RWPE2 (cell line): Measurements from ENCODE around the gene GPR22.

Experiments used
- ATAC-seq: fragments of 200-7000 bp; cut with Tn5 transposase; 3 replicates; pipeline ENCODE4 v1.9.1; 2021; ENCODE audit warnings: low read depth
- DNase-seq: peaks from one replicate; pipeline ENCODE4 v3.0.0-alpha.2; 2020; ENCODE audit warnings: low spot score
- H3K27ac ChIP-seq: fragments of 450-650 bp; 2 replicates; pipeline ENCODE4 v1.5.1; 2017; ENCODE audit warnings: mild to moderate bottlenecking; ENCODE audit not compliant: poor library complexity, severe bottlenecking
- H3K27me3 ChIP-seq: fragments of 250-450 bp; sonication (Bioruptor Pico); 2 replicates; pipeline ENCODE4 v1.5.1; 2021; ENCODE audit warnings: mild to moderate bottlenecking, moderate library complexity; ENCODE audit not compliant: insufficient read depth, poor library complexity, severe bottlenecking
- H3K36me3 ChIP-seq: fragments of 250-450 bp; sonication (Bioruptor Pico); 2 replicates; pipeline ENCODE4 v1.5.1; 2020; ENCODE audit warnings: low read depth, mild to moderate bottlenecking, moderate library complexity
- H3K4me1 ChIP-seq: fragments of 250-450 bp; sonication (Bioruptor Pico); 2 replicates; pipeline ENCODE4 v1.5.1; 2021; ENCODE audit warnings: mild to moderate bottlenecking, moderate library complexity; ENCODE audit not compliant: insufficient read depth, poor library complexity, severe bottlenecking
- H3K4me3 ChIP-seq: fragments of 250-450 bp; sonication (Bioruptor Pico); 2 replicates; pipeline ENCODE4 v1.5.1; 2021; ENCODE audit warnings: mild to moderate bottlenecking, moderate library complexity; ENCODE audit not compliant: severe bottlenecking
- H3K9me3 ChIP-seq: fragments of 250-450 bp; sonication (Bioruptor Pico); 2 replicates; pipeline ENCODE4 v1.5.1; 2021; ENCODE audit warnings: mild to moderate bottlenecking, moderate library complexity; ENCODE audit not compliant: severe bottlenecking
- TF ChIP-seq, protein P1 (sequence below): fragments of 450-650 bp; IDR thresholded peaks from one replicate; pipeline ENCODE4 v1.5.1; 2017; ENCODE audit warnings: mild to moderate bottlenecking, moderate library complexity; ENCODE audit not compliant: poor library complexity, severe bottlenecking

The GPR22 gene

DNA sequence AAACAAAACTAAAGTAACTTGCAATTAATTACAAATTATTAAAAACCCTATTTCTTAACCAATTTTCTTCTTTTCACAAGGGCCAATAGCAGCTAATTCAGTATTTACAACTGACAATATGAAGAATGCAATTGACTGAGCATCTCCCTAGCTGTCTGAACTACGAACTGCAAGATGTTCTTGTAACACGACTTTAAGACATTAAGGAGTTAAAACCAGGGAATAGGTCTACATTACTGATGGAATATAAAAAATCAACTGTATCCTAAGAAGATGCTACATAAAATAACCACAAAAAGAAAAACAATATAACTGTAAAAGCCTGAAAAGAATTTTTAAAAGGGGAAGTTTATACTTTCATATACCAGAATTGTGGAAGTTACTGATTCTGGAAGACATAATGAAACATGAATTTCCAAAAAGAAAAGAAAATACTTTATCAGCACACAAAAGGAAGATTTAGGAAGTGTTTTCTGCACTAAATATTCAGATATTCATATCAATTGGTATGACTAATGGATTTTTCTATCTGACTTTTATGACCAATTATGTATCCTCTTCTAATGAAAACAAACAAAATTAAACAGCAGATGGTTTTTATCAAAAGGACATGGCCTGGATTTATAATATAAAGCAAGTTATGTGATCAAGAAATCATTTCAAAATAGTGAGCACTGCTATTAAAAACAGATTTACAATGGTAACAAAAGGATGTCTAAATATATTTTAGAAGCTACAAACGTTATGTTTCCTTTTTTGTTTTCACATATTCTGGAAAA lies 1.6 kb downstream of the GPR22 start:
- Histone ChIP-seq H3K4me3 (no peak overlapping the region), H3K36me3 (no peaks in the 10 kb centered on the region), H3K4me1 (no peaks in the 10 kb centered on the region), H3K27me3 (no peaks in the 10 kb centered on the region), H3K27ac (no peak overlapping the region), H3K9me3 (no peaks in the 10 kb centered on the region)
- no peak for DNase-seq
- TF ChIP-seq, protein P1, sequence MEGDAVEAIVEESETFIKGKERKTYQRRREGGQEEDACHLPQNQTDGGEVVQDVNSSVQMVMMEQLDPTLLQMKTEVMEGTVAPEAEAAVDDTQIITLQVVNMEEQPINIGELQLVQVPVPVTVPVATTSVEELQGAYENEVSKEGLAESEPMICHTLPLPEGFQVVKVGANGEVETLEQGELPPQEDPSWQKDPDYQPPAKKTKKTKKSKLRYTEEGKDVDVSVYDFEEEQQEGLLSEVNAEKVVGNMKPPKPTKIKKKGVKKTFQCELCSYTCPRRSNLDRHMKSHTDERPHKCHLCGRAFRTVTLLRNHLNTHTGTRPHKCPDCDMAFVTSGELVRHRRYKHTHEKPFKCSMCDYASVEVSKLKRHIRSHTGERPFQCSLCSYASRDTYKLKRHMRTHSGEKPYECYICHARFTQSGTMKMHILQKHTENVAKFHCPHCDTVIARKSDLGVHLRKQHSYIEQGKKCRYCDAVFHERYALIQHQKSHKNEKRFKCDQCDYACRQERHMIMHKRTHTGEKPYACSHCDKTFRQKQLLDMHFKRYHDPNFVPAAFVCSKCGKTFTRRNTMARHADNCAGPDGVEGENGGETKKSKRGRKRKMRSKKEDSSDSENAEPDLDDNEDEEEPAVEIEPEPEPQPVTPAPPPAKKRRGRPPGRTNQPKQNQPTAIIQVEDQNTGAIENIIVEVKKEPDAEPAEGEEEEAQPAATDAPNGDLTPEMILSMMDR = no peak
- no peak for ATAC-seq

DNA sequence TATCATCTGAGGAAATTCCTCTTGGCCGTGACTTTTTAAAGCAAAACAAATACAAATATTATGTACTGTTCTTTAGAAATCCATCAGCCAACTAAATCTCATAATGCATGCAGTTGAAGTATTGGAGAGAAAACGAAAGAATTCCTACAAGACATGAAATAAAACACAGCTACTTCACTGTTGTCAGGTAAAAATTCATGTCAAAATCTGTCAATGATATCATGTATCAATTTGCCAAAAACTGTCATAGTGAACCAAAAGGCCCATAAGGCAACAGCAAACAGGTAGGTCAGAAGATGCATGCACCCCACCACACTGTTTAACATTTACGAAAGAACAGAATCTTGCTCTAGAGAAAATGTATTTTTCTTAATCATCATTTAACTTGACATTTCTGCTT lies 2.3 kb downstream of the GPR22 start:
- no peaks in the 10 kb centered on the region for H3K9me3 ChIP-seq
- no peak overlapping the region for H3K4me3 ChIP-seq
- TF ChIP-seq, protein P1 = no peak

DNA sequence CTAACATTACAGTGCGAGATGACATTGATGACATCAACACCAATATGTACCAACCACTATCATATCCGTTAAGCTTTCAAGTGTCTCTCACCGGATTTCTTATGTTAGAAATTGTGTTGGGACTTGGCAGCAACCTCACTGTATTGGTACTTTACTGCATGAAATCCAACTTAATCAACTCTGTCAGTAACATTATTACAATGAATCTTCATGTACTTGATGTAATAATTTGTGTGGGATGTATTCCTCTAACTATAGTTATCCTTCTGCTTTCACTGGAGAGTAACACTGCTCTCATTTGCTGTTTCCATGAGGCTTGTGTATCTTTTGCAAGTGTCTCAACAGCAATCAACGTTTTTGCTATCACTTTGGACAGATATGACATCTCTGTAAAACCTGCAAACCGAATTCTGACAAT lies 4.3 kb downstream of the GPR22 start:
- Histone ChIP-seq H3K27ac (no peak overlapping the region), H3K4me3 (no peak overlapping the region), H3K36me3 (no peaks in the 10 kb centered on the region; the same call in 1 of the 2 replicates), H3K27me3 (no peaks in the 10 kb centered on the region), H3K4me1 (no peaks in the 10 kb centered on the region), H3K9me3 (no peaks in the 10 kb centered on the region)
- no peak for DNase-seq
- no peak for ATAC-seq
- TF ChIP-seq, protein P1 = no peak

More for the DNA sequence above, 2.3 kb downstream of the GPR22 start:
- Histone ChIP-seq H3K36me3 (no peaks in the 10 kb centered on the region), H3K27ac (no peak overlapping the region), H3K4me1 (no peaks in the 10 kb centered on the region), H3K27me3 (no peaks in the 10 kb centered on the region)
- no peak for DNase-seq
- ATAC-seq = no peak

DNA sequence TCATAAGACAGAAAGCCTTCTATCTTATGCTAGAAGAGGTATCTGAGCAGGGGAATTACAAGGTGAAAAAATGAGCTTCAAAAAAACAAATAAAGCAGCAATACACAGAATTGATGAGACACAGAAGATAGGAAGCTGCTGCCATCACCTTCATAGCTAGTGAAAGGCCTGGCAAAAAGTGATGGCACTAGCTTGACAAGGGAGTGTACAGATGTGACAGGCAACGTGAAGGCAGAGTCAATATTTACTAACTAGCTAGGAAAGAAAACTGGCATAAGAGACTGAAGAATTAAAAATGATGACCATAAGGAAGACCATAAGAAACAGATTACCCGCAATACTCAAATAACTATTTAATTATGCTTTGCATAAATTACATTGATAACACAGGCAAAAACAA lies 9.4 kb downstream of the GPR22 start:
- Histone ChIP-seq H3K9me3 (no peaks in the 10 kb centered on the region), H3K27me3 (no peaks in the 10 kb centered on the region), H3K27ac (no peak overlapping the region), H3K4me1 (no peaks in the 10 kb centered on the region), H3K4me3 (no peak overlapping the region), H3K36me3 (no peaks in the 10 kb centered on the region; the same call in 1 of the 2 replicates)
- no peak for ATAC-seq
- DNase-seq = no peak
- TF ChIP-seq, protein P1 = no peak

DNA sequence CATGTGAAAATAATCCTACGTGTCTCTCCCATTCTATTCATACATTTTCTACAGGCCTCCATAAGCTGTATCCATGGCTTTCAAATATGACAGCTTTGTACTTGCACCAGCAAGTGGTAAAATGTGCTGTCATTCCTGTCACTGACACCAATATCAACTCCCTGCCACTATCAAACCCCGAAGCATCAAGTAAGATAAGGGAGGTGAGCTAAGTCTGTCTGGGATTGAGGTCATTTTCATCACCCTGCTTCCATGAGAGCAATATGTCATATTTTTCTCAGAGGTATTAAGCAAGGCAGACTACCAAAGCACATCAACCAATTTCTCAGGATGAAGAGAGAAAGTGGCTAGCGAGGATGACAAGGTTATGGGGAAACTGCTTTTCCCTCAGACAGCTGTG lies 11.1 kb downstream of the GPR22 start:
- H3K4me3 ChIP-seq = no peak overlapping the region
- no peaks in the 10 kb centered on the region for H3K4me1 ChIP-seq
- TF ChIP-seq, protein P1 = no peak
- DNase-seq (no peak), ATAC-seq (no peak)
- no peak overlapping the region for H3K27ac ChIP-seq
- H3K9me3 ChIP-seq = no peaks in the 10 kb centered on the region
- H3K27me3 ChIP-seq = no peaks in the 10 kb centered on the region
- no peaks in the 10 kb centered on the region; the same call in 1 of the 2 replicates for H3K36me3 ChIP-seq
